NCI-H128 (cell line): ENCODE results near the gene SLC2A11.
"Not testable (repeated sequence)": the region's sequence is repeated elsewhere in the genome, so short reads cannot be mapped to it uniquely, and the experiment has no call there.

ENCODE experiments used
- DNase-seq: peaks from one replicate; lab custom pipeline; 2025; ENCODE audit not compliant: unreplicated experiment; lab: John Stamatoyannopoulos, UW

Gene SLC2A11

DNA sequence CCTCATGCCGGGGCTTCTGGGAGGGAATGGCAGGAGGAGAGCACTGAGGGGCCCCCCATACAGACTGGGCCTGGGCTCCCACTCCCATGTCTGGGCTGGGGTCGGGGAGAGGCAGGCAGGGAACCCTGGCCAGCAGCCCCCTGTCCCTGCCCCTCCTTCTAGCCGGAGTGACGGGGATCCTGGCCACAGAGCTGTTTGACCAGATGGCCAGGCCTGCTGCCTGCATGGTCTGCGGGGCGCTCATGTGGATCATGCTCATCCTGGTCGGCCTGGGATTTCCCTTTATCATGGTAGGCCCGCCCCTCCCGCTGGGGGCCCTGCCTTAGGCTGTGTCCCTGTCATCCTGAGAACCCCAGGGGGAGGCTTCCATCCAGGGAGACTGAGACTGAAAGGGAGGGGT, 26.5 kb downstream of the SLC2A11 start:
- DNase-seq = no peak

DNA sequence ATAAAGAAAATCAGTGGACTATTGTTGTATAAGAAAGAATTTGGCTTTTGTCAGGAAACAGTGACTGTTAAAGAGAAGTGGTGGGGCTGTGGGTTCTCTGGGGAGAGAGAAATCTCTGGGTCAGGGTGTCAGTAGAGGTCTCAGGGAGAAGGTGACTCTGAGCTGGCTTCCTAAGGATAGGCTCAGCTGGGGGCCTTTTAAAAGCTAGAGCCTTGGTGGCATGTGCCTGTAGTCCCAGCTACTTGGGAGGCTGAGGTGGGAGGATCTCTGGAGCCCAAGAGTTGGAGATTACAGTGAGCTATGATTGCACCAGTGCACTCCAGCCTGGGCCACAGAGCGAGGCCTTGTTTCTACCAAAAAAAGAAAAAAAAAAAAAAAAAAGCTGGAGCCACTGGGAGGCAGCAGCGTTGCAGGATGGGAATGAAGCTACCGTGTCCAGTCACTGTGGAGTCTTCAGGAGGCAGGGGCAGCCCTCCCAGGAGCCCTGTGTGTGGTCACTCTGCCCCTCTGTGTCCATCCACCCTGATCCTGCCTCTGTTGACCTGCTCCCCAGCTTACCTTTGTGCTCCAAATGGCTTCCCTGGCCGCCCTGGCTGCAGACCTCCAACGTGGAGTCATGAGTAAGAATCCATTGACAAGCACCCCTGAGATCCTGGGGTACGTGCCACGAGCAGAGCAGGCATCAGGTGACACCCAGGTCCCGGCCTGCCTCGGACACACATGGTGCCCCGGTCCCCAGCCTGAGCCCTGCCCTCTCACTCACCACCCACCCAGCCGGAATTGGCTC, 31.1 kb downstream of the SLC2A11 start:
- DNase-seq = no peak

DNA sequence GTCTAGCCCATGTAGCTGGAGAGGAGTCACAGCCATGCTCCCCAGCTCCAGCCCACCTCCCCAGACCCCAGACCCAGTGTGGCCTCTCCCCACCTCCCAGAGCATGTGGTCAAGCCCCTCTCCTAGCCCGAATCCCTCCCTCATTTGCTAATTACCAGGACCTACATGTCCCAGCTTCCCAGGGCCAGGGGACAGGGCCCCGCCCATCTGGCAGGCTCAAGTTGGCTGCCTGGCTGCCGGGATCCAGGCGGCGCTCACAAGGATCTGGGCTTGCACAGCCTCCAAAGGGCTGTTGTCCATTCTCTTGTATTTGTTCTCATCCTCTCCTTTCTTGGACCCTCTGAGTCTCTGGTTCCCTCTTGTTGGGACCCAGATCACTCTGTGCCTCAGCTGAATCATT, 31.9 kb downstream of the SLC2A11 start:
- no peak for DNase-seq

DNA sequence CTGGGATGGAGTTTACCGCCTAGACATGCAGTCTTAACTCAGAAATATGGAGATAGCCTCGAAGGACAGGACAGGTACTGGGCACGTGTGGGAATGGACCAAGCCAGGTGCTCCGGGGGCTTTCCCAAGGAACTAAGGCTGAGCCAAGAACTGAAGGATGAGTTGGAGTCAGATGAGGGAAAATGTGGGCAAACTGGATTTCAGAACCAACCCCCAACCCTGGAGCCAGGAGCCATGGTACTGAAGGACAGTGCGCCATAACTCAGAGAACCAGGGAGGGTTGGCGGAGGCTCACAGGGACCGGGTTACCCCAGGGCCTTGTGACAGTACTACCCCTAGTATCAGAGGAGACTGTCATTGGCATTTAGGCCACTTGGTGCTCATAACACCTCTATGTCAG, 34.1 kb downstream of the SLC2A11 start:
- no peak for DNase-seq

DNA sequence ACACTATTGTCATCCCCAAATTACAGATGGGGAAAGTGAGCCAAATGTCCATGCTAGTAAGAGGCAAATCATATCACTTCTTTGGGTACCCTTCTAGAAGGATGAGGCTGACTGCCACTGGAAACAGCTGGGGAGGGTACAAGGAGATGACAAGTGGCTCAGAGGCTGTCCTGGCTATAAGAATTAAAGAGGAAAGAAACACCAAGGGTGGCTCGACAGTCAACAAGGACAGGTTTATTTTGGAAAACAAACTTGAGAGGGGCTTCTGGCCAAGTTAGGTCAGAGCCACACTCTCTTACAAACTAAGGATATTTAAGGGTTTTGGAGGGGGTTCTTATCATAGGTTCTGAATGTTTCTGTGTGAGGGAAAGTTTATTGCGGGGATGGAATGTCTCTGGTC, 34.5 kb downstream of the SLC2A11 start:
- DNase-seq = no peak

DNA sequence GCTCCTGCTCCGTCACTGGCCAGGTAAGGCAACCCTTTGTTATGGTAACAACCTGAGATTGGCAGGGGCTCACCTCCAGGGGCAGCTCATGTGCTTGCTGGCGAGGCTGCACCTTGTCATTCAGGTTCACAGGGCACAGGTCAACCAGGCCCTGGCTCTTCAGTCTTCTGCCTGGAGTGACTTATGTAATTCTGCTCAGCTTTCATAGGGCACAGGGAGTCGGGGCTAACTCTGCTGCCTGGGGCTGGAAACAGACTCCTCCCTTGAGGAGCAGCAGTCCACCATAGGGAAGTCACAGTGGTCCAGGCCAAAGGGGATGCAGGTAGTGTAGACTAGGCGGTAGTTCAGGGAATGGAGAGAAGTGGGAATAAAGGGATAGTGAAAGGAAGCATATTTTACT, 35.0 kb downstream of the SLC2A11 start:
- no peak for DNase-seq

DNA sequence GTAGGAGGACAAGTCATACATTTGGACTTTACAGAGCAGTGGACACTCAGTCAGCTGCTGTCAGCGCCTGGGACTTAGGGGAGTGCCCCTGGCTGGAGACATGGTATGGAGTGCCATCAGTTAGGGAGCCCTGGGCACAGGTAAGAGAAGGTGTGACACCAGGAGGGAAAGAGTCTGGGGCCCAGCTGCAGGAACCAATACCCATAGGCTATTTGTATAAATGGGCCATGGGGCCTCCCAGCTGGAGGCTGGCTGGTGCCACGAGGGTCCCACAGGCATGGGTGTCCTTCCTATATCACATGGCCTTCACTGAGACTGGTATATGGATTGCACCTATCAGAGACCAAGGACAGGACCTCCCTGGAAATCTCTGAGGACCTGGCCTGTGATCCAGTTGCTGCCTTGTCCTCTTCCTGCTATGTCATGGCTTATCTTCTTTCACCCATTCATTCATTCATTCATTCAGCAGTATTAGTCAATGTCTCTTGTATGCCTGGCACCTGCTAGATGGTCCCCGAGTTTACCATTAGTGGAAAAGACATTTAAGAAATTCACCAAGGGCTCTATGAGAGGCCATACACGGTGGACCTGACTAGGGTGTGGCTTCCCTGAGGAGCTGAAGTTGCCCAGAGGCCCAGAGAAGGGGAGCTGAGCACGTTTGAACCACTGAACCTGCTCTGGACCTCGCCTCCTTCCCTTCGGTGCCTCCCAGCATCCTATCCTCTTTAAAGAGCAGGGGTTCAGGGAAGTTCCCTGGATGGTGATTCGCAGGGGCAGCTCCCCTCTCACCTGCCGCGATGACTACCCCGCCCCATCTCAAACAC, 35.7 kb downstream of the SLC2A11 start:
- no peak for DNase-seq

DNA sequence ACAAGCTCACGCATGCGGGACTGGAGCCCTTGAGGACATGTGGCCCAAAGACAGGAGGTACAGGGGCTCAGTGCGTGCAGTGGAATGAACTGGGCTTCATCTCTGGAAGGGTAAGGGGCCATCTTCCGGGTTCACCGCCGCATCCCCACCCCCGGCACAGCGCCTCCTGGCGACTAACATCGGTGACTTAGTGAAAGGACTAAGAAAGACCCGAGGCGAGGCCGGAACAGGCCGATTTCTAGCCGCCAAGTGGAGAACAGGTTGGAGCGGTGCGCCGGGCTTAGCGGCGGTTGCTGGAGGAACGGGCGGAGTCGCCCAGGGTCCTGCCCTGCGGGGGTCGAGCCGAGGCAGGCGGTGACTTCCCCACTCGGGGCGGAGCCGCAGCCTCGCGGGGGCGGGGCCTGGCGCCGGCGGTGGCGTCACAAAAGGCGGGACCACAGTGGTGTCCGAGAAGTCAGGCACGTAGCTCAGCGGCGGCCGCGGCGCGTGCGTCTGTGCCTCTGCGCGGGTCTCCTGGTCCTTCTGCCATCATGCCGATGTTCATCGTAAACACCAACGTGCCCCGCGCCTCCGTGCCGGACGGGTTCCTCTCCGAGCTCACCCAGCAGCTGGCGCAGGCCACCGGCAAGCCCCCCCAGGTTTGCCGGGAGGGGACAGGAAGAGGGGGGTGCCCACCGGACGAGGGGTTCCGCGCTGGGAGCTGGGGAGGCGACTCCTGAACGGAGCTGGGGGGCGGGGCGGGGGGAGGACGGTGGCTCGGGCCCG, 36.5 kb downstream of the SLC2A11 start, which contains the start of gene MIF:
MIF (plus strand) TSS at position 439 of the 765 bp plus-strand sequence; CDS start at position 531, 92 bp downstream.
- DNase-seq = peak; percentile 77

DNA sequence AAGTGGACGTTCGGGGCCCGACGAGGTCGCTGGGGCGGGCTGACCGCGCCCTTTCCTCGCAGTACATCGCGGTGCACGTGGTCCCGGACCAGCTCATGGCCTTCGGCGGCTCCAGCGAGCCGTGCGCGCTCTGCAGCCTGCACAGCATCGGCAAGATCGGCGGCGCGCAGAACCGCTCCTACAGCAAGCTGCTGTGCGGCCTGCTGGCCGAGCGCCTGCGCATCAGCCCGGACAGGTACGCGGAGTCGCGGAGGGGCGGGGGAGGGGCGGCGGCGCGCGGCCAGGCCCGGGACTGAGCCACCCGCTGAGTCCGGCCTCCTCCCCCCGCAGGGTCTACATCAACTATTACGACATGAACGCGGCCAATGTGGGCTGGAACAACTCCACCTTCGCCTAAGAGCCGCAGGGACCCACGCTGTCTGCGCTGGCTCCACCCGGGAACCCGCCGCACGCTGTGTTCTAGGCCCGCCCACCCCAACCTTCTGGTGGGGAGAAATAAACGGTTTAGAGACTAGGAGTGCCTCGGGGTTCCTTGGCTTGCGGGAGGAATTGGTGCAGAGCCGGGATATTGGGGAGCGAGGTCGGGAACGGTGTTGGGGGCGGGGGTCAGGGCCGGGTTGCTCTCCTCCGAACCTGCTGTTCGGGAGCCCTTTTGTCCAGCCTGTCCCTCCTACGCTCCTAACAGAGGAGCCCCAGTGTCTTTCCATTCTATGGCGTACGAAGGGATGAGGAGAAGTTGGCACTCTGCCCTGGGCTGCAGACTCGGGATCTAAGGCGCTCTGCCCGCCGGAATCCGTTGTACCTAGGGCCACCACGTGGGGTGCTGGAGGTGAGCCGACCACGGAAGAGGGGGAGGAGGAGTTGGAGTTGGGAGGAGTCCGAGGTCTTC, 37.3 kb downstream of the SLC2A11 start:
- DNase-seq = no peak

DNA sequence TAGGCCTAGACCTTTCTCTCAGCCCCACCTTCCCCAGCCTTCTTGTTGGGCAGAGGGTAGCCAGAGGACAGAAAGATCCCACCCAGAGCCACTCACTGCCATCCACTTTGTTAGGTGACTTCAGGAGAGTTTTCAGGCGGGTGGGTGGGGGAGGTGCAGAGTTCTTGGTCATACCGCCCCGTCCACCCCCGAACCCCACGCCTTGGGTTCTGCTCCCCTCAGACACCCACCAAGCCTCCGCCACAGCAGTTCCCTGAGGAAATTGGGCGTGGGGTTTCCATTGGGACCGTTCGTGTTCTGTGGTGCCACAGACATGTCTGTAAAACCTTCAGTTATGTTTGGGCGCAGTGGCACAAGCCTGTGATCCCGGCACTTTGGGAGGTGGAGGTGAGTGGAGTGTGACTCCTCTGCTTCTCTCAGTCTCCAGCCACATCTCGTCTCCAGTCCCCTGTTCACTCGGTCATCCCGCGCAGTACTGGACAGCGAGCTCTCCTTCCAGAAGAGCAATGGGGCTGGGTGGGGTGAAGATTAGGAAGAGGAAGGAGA, 38.0 kb downstream of the SLC2A11 start:
- DNase-seq = no peak

DNA sequence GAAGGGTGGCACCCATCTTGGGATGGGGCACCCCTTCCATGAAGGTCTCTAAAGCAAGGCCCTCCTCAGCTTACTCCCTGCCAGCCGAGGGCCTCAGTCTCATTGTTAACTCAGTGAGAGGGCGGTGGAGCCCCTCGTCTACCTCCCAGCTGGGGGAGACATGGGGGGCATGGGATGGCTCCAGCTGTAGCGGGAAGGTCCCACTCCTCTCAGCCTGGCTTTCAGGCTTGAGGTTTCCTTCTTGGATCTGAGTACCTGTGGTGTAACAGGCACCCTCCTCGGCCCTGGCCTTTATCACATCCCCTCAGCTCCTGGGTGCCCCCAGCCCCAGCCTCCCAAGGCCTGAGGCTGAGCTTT, 38.5 kb downstream of the SLC2A11 start:
- no peak for DNase-seq

DNA sequence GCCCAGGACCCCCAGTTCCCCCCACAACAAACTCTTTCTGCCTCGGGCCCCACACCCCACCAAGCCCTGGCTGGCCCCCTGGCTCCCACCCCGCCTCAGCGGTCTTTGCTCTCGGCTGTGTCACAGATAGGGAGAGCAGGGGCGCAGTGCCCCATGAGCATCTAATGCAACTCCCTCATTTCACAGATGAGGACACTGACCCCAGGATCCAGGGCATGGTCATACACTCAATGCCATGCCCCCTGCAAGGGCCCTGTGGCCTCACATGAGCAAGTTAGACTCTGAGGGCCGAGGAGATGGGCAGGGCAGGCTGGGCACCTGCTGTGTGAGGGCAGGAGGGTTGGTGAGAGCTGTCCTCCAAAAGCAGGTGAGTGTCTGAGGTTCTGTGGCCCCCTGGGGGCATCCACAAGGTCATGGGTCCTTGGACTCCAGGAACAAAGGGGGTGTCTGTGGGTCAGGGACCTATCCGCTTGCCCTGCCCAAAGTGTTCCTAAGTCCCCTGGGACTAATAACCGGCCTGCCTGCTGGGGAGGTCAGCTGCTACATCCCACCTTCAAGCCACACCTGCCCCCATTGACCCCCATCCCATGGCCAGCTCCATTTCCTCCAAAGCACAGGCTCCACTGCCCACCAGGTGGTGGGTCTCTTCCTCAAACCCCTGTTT, 39.0 kb downstream of the SLC2A11 start:
- no peak for DNase-seq

DNA sequence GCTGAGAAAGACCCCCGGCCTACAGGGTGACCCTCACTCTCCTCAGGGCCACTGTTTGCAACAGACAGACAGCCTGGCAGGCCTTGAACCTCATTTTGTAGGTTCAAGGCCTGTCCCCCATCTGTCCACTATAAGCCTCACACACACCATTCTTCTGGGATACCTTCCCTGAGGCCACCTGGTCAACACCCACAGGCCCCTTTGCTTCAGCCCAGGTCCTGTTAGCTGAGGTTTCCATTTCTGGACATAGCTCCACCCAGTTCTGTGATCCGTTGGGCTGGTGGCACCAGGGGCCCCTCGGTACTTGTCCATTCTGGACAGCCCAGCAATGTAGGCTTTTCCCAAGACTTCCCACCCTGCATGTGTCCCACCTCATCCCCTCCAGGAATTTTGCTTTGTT, 39.6 kb downstream of the SLC2A11 start:
- DNase-seq = no peak

DNA sequence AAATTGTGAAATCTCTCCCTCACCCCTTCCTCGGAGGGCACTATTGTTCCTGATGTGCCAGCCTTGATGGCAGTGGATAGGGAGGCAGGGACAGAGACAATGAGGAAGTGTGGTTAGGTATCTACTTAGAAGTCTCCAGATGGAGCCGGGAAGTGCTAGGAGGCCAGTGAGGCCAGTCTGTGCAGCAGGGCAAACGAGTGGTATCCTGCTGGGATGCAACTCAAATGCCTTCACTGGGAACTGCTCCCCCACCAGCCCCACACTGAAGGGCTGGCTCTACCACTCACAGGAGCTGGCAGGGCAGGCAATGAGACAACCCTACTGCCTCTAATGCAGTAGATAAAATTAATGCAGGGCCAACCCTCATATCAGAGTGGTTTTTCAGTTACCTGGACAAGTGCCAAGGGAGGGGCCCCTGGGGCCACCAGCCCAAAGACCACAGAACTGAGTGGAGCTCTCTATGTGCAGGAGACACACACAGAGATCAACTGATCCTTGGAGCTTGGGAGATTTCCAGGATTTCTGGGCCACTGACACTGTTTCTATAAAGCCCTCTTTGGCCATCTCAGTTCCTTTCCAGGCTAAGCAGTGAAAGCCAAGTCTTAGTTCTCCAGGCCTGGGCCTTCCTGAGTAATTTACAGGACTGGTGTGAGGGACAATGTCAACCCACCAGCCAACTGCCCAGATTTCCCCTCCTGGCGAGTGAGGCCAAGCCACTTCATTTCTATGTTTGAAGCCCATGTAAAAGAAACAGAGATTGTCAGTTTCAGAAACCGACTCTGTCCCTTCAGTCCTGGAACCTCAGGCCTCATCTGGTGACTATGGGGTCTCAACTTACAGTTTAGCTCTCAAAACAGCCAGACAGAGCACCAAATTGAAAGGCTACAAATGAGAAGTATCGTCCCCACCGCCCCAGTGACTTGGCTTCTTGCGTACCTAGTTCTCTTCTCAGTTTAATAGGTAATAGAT, 40.6 kb downstream of the SLC2A11 start:
- DNase-seq = no peak

DNA sequence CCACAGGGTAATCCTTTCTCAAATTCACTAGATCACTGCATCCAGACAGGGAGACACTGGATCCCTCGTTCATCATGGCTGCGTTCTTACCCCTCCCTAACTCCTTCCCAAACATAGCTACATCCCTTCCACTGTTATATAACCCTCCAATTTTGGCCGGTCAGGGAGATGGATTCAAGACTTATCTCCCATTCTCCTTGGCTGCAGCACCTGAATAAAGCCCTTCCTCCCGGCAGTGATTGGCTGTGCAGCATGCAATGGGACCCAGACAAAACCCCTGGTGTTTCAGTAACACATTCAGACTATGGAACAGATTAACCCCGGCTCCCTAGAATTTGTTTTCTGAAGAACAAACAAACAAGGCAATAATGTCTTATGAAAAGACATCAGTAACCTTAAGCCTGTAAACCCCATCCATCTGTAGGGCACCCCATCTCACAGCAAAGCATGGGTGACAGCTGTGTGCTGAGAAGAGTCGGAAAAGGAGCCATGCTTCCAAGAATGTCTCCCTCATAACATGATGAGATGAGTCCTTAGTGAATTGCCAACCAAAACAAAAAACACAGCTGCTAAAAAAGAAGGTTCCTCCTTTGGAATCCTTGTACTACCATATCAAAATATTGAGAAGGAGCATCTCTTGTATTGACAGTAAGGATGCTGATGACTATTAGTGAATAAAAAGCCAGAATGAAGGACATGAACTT, 41.5 kb downstream of the SLC2A11 start:
- DNase-seq = no peak

DNA sequence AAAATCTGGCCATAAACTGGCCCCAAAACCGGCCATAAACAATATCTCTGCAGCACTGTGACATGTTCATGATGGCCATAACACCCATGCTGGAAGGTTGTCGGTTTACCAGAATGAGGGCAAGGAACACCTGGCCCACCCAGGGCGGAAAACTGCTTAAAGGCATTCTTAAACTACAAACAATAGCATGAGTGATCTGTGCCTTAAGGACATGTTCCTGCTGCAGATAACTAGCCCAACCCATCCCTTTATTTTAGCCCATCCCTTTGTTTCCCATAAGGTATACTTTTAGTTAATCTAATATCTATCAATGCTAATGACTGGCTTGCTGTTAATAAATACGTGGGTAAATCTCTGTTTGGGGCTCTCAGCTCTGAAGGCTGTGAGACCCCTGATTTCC, 42.6 kb downstream of the SLC2A11 start:
- not testable (repeated sequence) for DNase-seq

DNA sequence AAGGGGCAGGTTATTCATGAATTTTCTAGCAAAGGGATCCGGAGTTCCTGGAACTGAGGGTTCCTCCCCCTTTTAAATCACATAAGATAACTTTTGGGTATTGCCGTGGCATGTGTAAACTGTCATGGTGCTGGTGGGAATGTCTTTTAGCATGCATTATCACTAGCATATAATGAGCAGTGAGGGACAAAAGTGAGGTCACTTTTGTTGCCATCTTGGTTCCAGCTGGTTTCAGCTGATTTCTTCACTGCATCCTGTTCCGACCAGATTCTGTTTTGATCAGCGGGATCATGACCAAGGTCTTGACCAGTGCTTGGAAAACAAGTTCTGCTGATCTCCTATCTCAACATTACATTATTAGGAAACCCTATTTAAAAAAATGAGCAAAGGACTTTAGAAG, 43.9 kb downstream of the SLC2A11 start:
- DNase-seq = no peak

DNA sequence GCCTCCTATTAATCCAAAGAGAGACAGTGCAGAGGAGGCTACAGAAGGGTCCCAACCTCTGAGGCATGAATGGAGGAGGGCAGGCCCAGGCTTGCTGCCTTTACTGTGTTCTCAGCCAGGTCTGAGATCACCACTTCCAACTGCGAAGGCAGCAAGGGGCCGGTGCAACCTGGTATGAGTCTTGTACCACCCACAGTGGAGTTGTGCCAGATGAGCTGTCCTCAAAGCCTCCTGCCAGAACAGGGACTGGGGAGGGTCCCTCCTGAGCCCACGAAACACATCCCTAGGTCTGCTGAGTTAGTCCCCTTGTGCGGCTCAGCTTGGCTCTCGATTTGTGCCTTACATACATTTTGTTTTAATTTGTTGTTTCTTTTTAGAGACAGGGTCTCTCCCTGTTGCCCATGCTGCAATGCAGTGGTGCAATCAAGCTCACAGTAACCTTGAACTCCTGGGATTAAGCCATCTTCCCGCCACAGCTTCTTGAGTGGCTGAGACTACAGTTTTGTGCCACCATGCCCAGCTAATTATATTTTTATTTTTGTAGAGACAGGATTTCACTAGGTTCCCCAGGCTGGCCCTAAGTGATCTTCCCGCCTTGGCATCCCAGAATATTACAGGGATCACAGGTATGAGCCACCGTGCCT, 45.8 kb downstream of the SLC2A11 start:
- DNase-seq = no peak
